Ishikawa (cell line): Measurements from ENCODE around the gene ARIH1.

Experiments
- FOXM1 ChIP-seq: IDR thresholded peaks from 2 replicates; pipeline ENCODE4 v1.6.1; 2012; ENCODE audit warnings: low read depth, borderline replicate concordance
- NFIC ChIP-seq: IDR thresholded peaks from 2 replicates; pipeline ENCODE4 v1.6.1; 2012
- RAD21 ChIP-seq: IDR thresholded peaks from 2 replicates; pipeline ENCODE4 v1.6.1; 2012; ENCODE audit warnings: low read depth
- TAF1 ChIP-seq: IDR thresholded peaks from 2 replicates; pipeline ENCODE4 v1.6.1; 2012; ENCODE audit warnings: low read depth, mild to moderate bottlenecking
- TCF12 ChIP-seq: IDR thresholded peaks from 2 replicates; pipeline ENCODE4 v1.6.1; 2012; ENCODE audit warnings: low read depth
- TEAD4 ChIP-seq: IDR thresholded peaks from 2 replicates; pipeline ENCODE4 v1.6.1; 2012
- YY1 ChIP-seq: IDR thresholded peaks from 2 replicates; pipeline ENCODE4 v1.6.1; 2012; ENCODE audit warnings: low read depth
- TF ChIP-seq, protein P1 (sequence below): IDR thresholded peaks from 2 replicates; pipeline ENCODE4 v1.6.1; 2012
- TF ChIP-seq, protein P2 (sequence below): IDR thresholded peaks from 2 replicates; pipeline ENCODE4 v1.6.1; 2012; ENCODE audit warnings: low read depth, mild to moderate bottlenecking

DNA sequence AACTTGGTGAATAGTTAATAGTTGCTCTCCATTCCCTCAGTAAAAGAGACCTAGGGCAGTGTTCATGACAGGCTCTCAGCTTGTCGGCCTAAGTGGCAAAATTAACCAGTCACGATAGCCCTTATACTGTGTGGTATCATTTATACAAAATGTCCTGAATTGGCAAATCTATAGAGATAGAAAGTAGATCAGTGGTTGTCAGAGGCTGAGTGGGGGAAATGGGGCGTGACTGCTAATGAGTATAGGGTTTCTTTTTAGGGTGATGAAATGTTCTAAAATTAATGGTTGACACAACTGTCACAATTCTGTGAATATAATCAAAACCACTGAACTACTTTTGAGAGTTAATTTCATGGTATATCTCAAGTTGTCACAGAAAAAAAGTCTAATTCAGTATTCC is 20.9 kb downstream of the ARIH1 start:
- TF ChIP-seq NFIC (no peak), TAF1 (no peak), TCF12 (no peak), YY1 (no peak), RAD21 (no peak), TEAD4 (no peak), FOXM1 (no peak)
- TF ChIP-seq, protein P1, sequence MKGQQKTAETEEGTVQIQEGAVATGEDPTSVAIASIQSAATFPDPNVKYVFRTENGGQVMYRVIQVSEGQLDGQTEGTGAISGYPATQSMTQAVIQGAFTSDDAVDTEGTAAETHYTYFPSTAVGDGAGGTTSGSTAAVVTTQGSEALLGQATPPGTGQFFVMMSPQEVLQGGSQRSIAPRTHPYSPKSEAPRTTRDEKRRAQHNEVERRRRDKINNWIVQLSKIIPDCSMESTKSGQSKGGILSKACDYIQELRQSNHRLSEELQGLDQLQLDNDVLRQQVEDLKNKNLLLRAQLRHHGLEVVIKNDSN: no peak
- TF ChIP-seq, protein P2, sequence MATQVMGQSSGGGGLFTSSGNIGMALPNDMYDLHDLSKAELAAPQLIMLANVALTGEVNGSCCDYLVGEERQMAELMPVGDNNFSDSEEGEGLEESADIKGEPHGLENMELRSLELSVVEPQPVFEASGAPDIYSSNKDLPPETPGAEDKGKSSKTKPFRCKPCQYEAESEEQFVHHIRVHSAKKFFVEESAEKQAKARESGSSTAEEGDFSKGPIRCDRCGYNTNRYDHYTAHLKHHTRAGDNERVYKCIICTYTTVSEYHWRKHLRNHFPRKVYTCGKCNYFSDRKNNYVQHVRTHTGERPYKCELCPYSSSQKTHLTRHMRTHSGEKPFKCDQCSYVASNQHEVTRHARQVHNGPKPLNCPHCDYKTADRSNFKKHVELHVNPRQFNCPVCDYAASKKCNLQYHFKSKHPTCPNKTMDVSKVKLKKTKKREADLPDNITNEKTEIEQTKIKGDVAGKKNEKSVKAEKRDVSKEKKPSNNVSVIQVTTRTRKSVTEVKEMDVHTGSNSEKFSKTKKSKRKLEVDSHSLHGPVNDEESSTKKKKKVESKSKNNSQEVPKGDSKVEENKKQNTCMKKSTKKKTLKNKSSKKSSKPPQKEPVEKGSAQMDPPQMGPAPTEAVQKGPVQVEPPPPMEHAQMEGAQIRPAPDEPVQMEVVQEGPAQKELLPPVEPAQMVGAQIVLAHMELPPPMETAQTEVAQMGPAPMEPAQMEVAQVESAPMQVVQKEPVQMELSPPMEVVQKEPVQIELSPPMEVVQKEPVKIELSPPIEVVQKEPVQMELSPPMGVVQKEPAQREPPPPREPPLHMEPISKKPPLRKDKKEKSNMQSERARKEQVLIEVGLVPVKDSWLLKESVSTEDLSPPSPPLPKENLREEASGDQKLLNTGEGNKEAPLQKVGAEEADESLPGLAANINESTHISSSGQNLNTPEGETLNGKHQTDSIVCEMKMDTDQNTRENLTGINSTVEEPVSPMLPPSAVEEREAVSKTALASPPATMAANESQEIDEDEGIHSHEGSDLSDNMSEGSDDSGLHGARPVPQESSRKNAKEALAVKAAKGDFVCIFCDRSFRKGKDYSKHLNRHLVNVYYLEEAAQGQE: no peak
